GM12872 (cell line): Measurements from ENCODE around the gene RBM4.

Experiments used
- TF ChIP-seq, protein P1 (sequence below): IDR thresholded peaks from 3 replicates; pipeline ENCODE4 v1.5.1; 2011; ENCODE audit warnings: low read depth, mild to moderate bottlenecking, low read length, moderate library complexity; ENCODE audit not compliant: insufficient read depth

RBM4 gene

GRCh38 chr11:66684635-66685034 lies 46.1 kb downstream of the RBM4 start:
- TF ChIP-seq, protein P1, sequence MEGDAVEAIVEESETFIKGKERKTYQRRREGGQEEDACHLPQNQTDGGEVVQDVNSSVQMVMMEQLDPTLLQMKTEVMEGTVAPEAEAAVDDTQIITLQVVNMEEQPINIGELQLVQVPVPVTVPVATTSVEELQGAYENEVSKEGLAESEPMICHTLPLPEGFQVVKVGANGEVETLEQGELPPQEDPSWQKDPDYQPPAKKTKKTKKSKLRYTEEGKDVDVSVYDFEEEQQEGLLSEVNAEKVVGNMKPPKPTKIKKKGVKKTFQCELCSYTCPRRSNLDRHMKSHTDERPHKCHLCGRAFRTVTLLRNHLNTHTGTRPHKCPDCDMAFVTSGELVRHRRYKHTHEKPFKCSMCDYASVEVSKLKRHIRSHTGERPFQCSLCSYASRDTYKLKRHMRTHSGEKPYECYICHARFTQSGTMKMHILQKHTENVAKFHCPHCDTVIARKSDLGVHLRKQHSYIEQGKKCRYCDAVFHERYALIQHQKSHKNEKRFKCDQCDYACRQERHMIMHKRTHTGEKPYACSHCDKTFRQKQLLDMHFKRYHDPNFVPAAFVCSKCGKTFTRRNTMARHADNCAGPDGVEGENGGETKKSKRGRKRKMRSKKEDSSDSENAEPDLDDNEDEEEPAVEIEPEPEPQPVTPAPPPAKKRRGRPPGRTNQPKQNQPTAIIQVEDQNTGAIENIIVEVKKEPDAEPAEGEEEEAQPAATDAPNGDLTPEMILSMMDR, result no peak

DNA sequence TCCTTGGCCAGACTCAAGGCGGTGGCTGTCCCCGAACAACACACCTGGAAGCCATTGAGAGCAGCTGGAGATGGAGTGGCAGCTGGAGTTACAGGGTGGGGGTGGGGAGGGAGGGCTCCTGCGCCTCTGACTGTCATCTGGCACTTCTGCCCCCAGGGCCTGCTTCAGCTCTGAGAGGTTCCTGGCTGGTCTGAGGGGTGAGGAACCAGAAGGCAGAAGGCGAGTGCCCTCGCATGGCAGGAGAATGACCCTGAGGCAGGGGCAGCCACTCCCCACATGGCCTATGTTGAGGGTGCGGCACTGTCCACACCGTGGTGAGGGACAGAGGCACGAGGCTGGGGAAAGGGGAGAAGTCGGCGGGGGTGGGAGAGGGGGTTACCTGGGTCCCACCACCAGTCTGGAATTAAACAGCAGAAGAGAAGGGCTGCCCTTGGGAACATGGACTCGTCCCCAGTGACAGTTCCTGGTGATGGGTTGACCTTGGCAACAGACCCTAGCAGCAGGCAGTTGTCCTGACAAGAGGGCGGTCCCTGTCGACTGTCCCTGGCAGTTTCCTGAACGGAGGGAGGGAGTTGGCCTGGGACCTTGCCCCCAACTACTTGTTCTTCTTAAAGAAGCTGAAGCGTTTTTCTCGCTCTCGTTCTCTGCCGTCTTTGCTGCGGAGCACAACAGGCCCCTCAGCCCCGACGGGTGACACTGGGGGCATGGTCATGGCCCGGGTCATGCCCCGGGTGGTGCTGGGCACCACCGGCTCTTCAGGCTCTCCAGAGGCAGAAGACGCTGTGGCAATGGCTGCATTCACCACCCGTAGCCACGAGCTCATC lies 47.0 kb downstream of the RBM4 start:
- TF ChIP-seq, protein P1, result no peak

DNA sequence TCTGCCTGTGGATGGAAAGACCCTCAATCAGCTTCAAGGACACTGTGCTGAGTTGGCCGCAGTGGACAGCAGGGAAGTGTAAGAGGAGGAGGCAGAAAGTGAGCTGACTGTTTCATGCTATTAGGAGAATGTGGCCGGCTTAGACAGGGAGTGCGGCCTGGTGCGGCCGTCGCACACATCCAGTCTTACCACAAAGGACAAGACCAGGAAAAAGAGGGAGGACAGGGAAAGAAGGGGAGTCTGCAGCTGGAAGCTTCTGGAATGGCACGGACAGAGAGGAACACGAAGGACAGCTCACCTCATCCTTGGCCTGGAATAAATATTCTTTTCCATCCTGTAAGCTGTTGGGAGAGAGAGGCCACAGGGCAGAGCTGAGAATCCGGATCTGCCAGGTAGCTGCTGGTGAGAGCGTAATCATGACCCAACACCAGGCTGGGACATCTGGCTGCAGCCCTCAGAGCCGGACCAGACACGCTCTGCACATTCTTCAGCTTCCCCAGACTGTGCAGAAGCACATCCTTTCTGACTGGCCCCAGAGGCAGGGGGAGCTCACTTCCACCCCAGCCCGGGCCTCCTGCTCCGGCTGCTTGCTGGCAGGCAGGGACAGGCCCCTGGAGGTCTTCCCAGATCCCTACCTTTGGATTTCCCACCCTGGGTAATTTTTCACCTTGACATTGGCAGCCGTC lies 47.7 kb downstream of the RBM4 start:
- TF ChIP-seq, protein P1, result no peak

GRCh38 chr11:66686801-66687750 lies 48.6 kb downstream of the RBM4 start:
- TF ChIP-seq, protein P1, result no peak

DNA sequence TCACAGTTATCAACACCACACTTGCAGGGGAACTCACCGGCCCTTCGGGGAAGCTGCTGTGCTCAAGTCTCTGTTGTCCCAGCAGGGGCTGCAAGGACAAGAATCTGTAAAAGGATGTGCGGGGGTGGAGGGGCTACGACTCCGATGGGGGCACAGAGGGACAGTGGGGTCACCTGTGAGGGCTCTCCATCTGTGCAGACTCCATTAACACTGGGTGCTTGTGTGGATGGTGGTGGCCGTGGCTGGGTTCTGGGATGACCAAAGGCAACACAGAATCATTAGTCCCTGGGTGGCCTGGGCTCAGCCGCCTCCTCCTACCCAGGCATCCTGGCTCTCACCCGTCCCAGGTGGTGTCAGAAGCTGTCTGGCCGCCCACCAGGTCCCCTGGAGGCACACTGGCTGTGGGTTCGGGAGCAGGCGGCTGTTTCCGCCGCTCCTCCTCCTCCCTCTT lies 49.4 kb downstream of the RBM4 start:
- TF ChIP-seq, protein P1, result no peak

GRCh38 chr11:66688561-66689534 lies 50.3 kb downstream of the RBM4 start:
- TF ChIP-seq, protein P1, result no peak
